Measurements from ENCODE around the gene TIE1. TPM values are rescaled to one million over a fixed set of nuclear protein-coding genes. Genes with fewer than 3 reads are reported as not detected.

Gene TIE1
- total and polyA plus RNA-seq, 9 of the 15 experiments (the other 6 are each of a cell fraction or from before 2014, with no cell fraction given) = 0.07 to 0.49 (median 0.14) TPM; not detected in 4

DNA sequence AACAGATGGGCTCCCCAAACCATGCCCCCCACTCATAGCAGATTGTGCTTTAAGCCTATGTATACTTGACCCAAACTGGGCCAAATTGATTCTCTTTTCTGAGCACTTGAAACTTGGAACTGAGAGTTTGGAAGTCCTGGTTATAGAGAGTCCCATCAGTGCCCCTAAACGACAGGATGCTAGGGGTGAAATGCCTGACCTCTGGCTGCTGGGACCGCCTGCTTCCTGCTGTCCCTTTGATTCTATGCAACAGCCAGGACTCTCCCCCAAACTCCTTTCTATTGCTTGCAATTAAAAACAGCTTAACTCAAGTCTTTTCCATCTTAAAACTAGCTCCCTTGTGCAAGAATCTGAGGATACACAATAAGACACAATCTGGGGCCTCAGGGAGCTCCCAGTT lies 20.1 kb upstream of the TIE1 start:
- WGBS (ENCODE audit: insufficient coverage, low coverage, missing lambda C conversion rate) = 0% methylated on average over 2 of the region's 2 CpGs
- peaks cover 3% of the 10 kb centered on the region for H3K9me1 ChIP-seq (ENCODE audit: control insufficient read depth, insufficient read depth, low read length)
- H3K79me2 ChIP-seq (ENCODE audit: control insufficient read depth, insufficient read depth, low read length) = no peaks in the 10 kb centered on the region
- BruUV-seq (replicated peaks) = no TSS peak
- peaks cover 8% of the 10 kb centered on the region for H4K20me1 ChIP-seq (replicated peaks; ENCODE audit: control insufficient read depth, insufficient read depth, low read length)
- ChIA-PET CTCF (ENCODE audit: low intra/inter-chr PET ratio) (no interaction called here), POLR2A (interaction anchor here (1.4 kb wide), 1 partner anchor 14 kb away, joined by 5 read pairs; no protein-coding TSS in a partner anchor)
- in situ Hi-C loops (cut with MboI) (no loop called here), intact Hi-C loops (cut with micrococcal nuclease) (no loop called here)
- no peak overlapping the region for H3K4me3 ChIP-seq
- no peak overlapping the region for H2AFZ ChIP-seq (ENCODE audit: low read depth, low read length)
- H3K9me3 ChIP-seq (replicated peaks; ENCODE audit: control insufficient read depth, insufficient read depth, low read depth, low read length) = no peaks in the 10 kb centered on the region
- no peaks in the 10 kb centered on the region for H3K36me3 ChIP-seq (ENCODE audit: control insufficient read depth, insufficient read depth, low read length)
- FAIRE-seq (no peak), ATAC-seq (no peak), DNase-seq (ENCODE audit: extremely low read depth in 1 of 4, low spot score in 3 of 4) (no peak)
- peaks cover 39 to 82% of the 10 kb centered on the region in 2 experiments for H3K27me3 ChIP-seq (ENCODE audit: control insufficient read depth in 2 of 2, insufficient read depth in 2 of 2, low read length in 2 of 2)
- no peak overlapping the region for H3K9ac ChIP-seq (ENCODE audit: insufficient read depth in 1 of 2, low read depth in 2 of 2, low read length in 2 of 2)
- no peak overlapping the region for H3K4me2 ChIP-seq (ENCODE audit: insufficient read depth, low read length)
- peaks cover 0 to 11% of the 10 kb centered on the region in 2 experiments; a peak in 3 of 5 replicates for H3K4me1 ChIP-seq (replicated peaks in 1 of 2; ENCODE audit: control insufficient read depth in 2 of 2, insufficient read depth in 2 of 2, low read length in 2 of 2)
- H3K27ac ChIP-seq (ENCODE audit: extremely low read depth, low read depth, low read length) = no peak overlapping the region
- TF ChIP-seq ZKSCAN8 (CRISPR knock-in tag; IDR thresholded peaks at IDR 0.05) = no peak
- TF ChIP-seq, protein P1, sequence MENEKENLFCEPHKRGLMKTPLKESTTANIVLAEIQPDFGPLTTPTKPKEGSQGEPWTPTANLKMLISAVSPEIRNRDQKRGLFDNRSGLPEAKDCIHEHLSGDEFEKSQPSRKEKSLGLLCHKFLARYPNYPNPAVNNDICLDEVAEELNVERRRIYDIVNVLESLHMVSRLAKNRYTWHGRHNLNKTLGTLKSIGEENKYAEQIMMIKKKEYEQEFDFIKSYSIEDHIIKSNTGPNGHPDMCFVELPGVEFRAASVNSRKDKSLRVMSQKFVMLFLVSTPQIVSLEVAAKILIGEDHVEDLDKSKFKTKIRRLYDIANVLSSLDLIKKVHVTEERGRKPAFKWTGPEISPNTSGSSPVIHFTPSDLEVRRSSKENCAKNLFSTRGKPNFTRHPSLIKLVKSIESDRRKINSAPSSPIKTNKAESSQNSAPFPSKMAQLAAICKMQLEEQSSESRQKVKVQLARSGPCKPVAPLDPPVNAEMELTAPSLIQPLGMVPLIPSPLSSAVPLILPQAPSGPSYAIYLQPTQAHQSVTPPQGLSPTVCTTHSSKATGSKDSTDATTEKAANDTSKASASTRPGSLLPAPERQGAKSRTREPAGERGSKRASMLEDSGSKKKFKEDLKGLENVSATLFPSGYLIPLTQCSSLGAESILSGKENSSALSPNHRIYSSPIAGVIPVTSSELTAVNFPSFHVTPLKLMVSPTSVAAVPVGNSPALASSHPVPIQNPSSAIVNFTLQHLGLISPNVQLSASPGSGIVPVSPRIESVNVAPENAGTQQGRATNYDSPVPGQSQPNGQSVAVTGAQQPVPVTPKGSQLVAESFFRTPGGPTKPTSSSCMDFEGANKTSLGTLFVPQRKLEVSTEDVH (IDR thresholded peaks at IDR 0.05; ENCODE audit: low read depth, partially characterized antibody) = no peak
- TF ChIP-seq ZNF444 (CRISPR knock-in tag; IDR thresholded peaks at IDR 0.05) = no peak
- TF ChIP-seq, protein P2, sequence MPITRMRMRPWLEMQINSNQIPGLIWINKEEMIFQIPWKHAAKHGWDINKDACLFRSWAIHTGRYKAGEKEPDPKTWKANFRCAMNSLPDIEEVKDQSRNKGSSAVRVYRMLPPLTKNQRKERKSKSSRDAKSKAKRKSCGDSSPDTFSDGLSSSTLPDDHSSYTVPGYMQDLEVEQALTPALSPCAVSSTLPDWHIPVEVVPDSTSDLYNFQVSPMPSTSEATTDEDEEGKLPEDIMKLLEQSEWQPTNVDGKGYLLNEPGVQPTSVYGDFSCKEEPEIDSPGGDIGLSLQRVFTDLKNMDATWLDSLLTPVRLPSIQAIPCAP (CRISPR knock-in tag; IDR thresholded peaks at IDR 0.05; ENCODE audit: borderline replicate concordance) = no peak
- TF ChIP-seq KAT8 (IDR thresholded peaks at IDR 0.05; ENCODE audit: low read depth) = no peak
- TF ChIP-seq TCFL5 (CRISPR knock-in tag; conservative IDR thresholded peaks at IDR 0.05) = no peak
- no peak for TF ChIP-seq POLR3A (IDR thresholded peaks at IDR 0.05; ENCODE audit: borderline replicate concordance, extremely low read depth, insufficient read depth, insufficient read length)
- TF ChIP-seq NELFE (IDR thresholded peaks at IDR 0.05; ENCODE audit: insufficient read depth, insufficient read length) = no peak
- no peak for TF ChIP-seq STAG1 (CRISPR knock-in tag; IDR thresholded peaks at IDR 0.05; ENCODE audit: borderline replicate concordance)
- TF ChIP-seq SNIP1 (IDR thresholded peaks at IDR 0.05; ENCODE audit: low read depth) = no peak
- TF ChIP-seq, protein P3, sequence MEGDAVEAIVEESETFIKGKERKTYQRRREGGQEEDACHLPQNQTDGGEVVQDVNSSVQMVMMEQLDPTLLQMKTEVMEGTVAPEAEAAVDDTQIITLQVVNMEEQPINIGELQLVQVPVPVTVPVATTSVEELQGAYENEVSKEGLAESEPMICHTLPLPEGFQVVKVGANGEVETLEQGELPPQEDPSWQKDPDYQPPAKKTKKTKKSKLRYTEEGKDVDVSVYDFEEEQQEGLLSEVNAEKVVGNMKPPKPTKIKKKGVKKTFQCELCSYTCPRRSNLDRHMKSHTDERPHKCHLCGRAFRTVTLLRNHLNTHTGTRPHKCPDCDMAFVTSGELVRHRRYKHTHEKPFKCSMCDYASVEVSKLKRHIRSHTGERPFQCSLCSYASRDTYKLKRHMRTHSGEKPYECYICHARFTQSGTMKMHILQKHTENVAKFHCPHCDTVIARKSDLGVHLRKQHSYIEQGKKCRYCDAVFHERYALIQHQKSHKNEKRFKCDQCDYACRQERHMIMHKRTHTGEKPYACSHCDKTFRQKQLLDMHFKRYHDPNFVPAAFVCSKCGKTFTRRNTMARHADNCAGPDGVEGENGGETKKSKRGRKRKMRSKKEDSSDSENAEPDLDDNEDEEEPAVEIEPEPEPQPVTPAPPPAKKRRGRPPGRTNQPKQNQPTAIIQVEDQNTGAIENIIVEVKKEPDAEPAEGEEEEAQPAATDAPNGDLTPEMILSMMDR (IDR thresholded peaks at IDR 0.05 in 2 of 3, conservative IDR thresholded peaks at IDR 0.05 in 1 of 3; ENCODE audit: insufficient read depth in 2 of 3, low read depth in 1 of 3, low read length in 3 of 3) = no peak
- TF ChIP-seq, protein P4, sequence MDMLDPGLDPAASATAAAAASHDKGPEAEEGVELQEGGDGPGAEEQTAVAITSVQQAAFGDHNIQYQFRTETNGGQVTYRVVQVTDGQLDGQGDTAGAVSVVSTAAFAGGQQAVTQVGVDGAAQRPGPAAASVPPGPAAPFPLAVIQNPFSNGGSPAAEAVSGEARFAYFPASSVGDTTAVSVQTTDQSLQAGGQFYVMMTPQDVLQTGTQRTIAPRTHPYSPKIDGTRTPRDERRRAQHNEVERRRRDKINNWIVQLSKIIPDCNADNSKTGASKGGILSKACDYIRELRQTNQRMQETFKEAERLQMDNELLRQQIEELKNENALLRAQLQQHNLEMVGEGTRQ (CRISPR knock-in tag; IDR thresholded peaks at IDR 0.05) = no peak
- TF ChIP-seq HNRNPK (IDR thresholded peaks at IDR 0.05; ENCODE audit: low read depth, low read length, poor library complexity, severe bottlenecking) = no peak
- TF ChIP-seq CAMTA2 (CRISPR knock-in tag; conservative IDR thresholded peaks at IDR 0.05) = no peak
- TF ChIP-seq, protein P5, sequence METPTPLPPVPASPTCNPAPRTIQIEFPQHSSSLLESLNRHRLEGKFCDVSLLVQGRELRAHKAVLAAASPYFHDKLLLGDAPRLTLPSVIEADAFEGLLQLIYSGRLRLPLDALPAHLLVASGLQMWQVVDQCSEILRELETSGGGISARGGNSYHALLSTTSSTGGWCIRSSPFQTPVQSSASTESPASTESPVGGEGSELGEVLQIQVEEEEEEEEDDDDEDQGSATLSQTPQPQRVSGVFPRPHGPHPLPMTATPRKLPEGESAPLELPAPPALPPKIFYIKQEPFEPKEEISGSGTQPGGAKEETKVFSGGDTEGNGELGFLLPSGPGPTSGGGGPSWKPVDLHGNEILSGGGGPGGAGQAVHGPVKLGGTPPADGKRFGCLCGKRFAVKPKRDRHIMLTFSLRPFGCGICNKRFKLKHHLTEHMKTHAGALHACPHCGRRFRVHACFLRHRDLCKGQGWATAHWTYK (CRISPR knock-in tag; IDR thresholded peaks at IDR 0.05) = no peak
